Measurements from ENCODE around the gene NBPF3.

GRCh38 chr1:21518774-21519455 is 79.0 kb downstream of the NBPF3 start:
- no peak for TF ChIP-seq CTCF (IDR thresholded peaks at IDR 0.05)
- no peak for TF ChIP-seq EP300 (IDR thresholded peaks at IDR 0.05)
- TF ChIP-seq POLR2A (IDR thresholded peaks at IDR 0.05), result no peak
